Stimulated activated CD4-positive, alpha-beta T cell treated with anti-CD3 and anti-CD28 coated beads, Interleukin-15, amount 100 ng/mL, for 1 hour (primary cell): ENCODE measurements around the gene IDH3A.

Source experiments
- DNase-seq, 2 donors: peaks; one replicate each; pipeline ENCODE4 v3.0.0-alpha.2; 2020; ENCODE audit warnings: low read depth in 1 of 2, low spot score in 1 of 2

The IDH3A gene

DNA sequence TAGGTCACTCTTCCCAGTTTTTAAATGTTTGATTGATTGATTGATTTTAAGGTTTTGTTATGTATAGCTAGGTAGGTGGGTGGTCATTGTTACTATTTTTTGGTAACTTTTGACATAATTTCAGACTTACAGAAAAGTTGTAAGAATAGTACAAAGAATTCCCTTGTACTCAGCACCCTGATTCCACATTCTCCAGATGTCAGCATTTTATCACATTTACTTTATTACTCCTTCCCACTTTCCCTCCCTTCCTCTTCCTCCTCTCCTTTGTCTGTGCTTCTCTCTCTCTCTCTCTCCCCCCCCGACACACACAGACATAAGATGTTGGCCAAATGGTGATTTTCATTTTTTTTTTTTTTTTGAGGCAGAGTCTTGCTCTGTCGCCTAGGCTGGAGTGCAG, 14.8 kb downstream of the IDH3A start:
- DNase-seq: no peak

DNA sequence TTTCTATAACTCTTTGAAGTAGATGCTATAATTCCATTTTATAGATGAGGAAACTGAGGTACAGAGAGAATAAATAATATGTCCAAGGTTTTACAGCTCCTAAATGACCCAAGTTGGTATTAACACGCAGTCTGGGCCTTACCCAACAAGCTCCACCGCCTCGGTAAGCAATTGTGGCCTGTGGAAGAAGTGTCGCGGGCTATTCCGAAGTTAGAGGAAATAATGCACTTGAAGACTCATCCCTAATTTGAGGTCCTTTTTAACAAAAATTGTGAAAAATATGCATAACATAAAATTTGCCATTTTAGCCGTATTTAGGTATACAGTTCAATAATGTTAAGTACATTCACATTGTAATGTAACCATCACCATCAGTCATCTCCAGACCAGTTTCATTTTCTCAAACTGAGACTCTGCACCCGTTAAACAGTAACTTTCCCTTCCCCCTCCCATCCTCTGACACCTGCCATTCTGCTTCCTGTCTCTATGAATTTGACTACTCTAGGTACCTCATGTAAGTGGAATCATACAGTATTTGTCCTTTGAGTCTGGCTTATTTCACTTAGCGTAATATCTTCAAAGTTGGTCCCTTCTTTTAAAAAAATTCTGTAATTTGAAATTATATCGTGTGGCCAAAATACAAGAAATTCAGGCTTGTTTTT, 18.2 kb downstream of the IDH3A start:
- no peak for DNase-seq

DNA sequence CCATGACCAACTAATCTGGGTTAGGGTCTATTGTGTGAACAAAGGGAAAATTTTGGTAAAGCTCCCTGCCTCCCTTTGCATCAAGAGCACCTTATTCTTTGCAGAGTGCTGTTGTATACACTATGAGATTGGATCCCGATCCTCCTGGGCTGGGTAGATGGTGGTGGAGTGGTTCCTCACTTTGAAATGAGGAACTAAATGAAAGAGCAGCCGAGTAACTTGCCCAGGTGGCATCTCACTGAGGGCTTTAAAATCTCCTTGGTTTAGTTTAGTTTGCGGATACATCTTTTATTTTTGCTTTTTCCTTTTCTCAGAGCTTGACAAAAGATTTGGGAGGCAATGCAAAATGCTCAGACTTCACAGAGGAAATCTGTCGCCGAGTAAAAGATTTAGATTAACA, 19.4 kb downstream of the IDH3A start:
- no peak for DNase-seq

DNA sequence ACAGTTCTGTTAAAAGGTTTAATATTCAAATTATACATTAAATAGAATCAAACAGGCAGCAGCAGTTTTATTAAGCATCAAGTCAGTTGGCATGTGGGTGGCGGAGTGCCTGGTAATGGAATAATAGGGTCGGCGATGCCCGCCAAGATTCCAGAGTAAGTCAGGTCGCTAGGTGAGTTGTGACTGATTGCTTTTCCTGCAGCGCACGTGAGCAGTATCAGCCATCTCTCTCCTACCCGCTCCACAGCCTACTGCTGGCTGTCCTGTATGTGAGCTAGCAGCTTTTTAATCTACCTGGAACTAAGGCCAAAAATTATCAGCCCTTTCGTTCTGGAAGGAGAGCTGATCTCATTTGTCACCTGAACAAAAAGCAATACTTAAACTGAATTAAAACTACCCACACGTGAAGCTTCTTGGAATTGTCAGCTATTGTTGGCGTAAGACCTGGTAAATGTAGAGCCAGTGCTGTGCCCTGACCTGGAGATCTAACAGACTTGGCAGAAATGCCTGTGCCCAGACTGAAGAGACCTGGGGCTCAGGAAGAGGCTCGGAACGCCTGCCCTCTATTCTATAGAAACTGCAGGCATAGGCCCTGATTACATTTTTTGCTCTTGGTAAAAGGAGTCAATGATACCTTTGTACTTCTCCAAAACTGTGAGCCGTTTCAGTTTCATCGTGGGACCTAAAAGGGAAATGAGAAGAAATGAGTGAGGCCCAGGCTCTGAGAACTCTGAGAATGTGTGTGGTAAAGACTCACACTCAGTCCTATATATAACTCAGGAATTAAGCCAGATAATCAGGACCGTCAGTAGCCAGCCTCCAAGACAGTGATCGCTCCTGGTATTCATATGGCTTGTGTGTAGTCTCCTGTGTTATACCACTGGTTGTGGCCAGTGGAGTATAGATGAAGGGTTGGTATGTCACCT, 21.9 kb downstream of the IDH3A start:
- no peak for DNase-seq

DNA sequence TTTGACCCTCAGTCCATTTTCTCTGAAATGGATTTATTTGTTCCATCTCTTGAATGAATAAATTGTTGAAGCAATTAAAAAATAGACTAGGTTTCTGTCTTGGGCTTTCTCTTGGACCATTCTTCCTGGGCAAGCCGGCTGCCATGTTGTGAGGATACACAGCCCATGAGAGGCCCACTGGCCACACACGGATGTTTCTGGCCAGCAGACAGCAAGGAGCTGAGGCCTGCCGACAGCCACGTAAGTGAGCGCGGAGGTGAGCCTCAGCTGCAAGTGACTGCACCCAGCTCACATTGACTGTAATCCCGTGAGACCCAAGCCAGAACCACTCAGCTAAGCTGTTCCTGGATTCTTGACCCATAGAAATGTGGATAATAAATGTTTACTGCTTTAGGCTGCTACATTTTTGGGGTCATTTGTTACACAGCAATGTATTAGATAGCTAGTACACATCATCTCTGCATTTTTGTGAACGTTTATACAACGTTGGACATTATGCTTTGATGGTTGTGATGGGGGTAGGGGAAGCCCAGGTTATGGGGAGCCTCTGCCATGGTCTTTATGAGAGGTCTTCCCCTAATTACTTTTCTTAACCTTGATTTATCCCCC, 22.8 kb downstream of the IDH3A start:
- no peak for DNase-seq

DNA sequence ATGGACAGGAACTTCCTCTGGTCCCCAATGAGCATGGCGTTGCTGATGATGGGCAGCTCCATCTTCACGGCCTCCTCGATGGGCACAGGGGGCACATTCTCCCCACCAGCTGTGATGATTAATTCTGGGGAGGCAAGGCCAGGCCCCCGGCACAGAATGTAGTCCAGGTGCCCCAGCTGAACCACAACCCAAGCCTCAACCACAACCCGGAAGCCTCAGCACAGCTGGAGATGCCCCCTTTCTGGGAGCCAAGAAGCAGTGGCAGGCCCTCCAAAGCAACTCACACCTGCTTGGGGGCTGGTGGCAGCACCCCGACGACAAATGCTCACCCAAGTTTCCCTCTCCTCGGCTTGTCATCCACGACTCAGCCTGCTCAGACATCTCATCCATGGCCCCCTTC, 25.2 kb downstream of the IDH3A start:
- no peak for DNase-seq

DNA sequence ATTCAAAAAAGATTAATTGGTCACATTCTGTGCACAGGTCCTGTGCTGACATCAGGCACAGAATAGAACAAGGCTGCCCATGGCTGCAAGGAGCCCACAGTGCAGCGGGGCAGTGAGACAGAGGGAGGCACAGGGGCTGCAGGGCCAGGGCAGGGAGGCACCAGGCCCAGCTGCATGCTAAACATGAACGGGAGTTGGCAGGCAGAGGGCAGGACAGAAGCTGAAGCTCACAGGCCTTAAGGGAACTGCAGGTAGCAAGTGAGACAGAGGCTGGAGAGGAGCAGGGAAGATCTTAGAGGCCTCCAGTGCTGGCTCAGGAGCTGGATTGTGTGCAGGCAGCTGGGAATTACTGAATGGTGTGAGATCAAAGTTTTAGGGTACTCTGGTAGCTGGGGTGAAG, 26.2 kb downstream of the IDH3A start:
- DNase-seq: no peak

DNA sequence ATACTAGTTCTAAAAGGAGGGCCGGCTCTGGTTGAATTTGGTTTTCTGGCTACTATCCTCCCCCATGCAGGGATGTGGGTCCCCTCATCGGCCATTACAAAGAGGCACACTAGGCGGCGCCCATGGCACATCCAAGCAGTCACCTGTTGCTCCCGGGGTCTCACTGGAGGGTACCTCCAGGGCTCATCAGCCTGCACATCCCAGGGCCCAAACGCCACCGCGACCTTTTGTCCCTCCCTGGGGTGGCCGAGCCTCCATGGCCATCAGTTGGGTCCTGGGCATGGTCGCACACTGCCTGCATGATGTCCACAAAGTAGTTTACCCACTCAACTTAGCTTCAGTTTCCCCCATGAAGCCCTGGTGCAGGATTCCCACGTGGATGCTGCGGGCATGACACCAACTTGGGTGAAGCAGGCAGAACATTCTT, 28.3 kb downstream of the IDH3A start:
- DNase-seq: no peak

DNA sequence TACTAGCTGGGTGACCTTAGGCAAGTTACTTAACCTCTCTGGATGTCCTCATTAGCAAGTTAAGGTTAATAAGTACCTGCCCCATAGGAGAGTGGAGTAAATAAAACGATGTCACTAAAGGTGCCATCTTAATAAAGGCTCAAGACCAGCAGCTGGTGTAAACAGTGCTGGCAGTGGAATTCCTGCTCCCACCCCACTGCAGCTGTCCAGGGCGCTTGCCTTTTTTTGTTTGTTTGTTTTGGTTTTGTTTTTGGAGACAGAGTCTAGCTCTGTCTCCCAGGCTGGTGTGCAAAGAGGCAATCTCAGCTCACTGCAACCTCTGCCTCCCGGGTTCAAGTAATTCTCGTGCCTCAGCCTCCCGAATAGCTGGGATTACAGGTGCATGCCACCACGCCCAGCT, 28.9 kb downstream of the IDH3A start:
- DNase-seq: no peak

DNA sequence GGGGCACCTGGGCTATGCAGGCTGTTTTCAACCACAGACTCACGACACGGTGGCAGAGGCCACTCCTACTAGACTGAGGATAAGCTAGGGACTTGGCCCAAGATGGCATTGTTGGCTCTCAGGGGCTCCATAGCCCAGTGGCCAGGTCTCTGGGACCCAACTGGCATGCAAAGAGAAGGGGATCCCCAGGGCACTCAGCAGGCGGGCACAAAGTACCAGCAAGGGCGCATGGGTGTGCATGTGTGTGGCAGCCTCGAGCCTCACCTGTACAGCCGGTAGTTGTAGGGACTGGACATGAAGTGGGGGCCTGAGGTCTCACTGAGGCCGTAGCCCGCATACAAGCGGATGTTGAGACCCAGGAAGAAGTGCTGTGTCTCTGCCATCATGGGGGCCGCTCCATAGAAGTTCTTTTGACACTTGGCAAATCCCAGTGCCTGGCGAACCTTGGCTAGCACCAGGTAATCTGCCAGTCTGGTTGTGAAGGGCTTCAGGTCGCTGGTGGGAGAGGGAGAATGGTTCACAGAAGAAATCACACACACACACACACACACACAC, 30.2 kb downstream of the IDH3A start:
- no peak for DNase-seq

DNA sequence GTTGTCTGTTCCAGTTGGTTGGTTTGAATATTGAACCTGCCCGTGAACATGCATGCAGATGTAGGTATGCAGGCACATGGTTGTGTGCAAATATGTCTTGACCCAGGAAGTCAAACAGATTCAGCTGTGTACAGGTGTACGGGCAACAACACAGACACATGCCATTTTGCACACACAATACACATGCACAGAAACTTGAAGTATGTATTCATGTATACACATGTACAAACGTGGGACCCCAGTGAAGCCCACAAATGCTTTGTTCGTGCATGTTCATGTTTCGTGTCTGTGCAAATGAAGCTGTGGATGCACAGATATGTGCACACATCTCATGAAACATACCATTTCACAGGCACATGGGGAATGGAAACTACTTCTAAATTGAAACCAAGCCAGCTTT, 30.7 kb downstream of the IDH3A start:
- no peak for DNase-seq

DNA sequence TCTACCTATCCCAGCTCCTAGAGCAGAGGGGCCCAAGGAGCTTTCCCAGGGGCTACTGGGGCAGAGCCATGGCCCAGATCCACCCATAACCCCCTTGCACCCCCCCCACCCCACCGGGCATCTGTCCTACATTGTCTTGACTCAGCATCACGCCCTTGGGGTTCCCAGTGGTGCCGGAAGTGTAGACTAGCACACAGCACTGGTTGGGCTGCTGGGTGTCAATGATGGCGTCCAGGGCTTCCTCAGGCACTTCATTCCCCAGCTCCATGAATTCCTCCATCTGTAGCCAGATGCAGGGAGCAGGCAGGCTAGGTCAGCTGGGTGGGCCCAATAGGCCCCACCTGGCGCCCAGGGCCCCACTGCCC, 33.2 kb downstream of the IDH3A start:
- no peak for DNase-seq

DNA sequence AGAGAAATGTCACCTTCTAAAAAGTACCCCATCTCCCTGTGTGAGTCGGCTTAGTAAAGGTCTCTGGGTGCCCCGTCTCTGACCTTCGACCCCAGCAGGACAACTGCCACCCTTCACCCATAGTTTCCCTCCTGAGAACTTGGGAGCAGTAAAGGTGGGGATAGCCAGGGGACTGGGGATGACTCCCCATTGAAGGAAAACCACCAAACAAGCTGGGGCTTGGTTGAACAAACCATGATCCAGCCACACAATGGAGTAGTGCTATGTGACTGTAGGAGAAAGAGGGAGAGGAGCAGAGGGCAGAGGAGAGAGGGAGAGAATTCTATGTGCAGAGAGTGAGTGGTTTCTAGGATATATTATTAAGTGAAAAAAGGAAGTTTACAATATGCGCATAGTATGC, 33.7 kb downstream of the IDH3A start:
- DNase-seq: no peak

DNA sequence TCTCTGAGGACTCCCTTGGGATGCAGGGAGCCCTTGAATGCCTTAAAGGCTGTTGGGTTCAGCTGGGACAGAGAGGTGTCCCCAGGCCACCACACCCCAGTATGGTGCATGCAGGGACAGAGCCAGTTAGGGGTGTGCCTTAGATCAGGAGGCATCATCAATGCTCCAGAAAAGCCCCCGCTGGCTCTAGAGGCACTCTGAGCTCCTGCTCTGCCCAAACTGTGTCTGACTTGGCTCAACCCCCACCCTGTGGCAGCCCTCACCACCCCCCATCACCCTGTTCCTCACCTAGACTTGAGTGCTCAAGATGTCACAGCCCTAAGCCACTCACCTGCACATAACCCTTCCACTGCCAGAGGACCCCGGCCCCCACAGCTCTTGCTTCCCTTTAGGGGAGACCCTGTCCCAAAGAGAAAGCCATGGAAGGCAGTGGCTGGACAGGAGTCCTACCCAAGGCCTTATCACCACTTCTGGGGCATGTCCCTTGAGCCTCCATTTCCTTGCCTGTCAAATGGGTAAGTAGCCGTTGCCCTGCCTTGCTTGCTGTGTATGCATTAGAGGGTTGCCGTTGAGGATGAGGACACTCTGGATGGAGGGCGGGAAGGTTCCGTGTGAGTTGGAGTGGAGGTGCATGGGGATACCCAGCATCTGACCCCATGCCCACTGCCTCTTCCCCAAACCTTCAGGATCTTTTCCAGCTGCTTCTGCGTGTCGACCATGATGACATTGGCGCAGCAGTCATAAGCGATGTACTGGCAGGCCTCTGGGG, 43.8 kb downstream of the IDH3A start:
- DNase-seq: no peak

DNA sequence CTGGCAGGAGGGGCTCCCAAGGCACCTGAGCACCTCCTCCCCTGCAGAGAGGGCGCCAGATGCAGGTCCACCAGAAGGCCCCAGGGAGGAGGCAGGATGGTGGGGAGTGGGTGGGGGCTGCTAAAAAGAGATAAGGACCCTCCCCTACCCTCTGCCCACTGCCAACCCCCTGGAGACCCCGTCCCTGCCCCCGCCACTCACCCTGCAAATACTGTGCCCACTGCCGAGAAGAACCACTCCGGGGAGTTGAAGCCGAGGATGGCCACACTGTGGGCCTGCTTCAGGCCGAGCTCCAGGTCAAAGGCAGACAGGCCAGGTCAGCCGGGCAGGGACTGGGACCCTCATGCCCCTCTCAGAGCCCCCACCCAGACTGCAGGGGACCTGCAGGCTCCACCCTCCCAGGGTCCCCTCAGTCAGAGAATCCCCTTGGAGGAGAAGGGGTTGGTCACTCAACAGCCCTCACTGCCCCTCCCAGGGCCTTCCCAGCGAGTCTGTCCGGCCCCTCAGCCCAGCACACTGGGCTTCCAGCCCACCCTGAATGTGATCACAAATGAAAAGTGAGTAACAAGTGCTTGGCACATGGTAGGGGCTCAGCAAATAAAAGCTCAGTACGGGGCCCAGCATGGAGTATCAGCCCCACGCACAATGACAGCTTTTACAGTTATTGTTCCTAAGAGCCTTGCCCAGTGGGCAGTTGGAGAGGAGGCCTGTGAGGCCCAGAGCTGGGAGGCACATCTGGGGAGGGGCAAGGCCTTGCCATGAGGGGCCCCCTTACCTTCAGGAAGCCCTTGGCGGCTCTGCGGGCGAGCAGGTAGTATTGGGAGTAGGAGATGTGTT, 44.8 kb downstream of the IDH3A start:
- no peak for DNase-seq

DNA sequence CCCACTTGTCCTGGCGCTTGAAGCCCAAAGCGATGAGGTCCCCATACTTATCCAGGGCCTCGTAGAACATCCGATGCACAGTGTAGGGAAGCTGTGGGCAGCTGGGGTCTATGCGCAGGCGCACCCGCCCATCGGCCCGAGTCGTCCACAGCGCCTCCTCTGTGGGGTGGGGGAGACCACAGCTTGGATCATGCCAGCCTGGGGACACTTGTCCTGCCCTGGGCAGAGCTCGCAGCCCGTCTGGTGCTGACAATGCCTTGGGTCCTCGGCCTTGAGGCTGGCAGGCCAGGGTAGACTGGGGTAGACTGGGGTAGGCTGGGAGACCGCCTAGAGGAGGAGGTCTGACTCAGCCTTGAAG, 45.4 kb downstream of the IDH3A start:
- DNase-seq: no peak

DNA sequence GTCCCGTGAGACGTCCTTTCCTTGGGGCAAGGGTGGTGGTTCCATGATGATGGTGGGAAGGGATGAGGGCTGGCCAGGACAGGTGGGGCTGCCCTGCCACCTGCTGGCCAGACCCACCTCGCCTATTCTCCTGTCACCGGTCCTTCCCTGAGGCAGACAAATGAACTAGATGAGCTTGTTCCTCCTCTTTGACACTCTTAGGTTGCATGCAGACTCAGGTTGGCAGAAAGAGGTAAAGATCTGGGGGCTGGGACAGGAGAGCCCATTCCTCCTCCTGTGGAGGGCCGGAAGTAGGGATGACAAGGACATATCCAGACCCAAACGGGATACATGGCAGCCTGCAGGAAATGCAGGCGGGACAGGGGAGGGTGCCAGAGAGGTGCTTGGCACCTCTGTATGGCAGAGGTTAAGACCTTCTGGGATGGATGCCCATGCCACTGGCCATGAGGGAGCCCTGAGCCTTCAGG, 46.6 kb downstream of the IDH3A start:
- DNase-seq: peak; percentile 15 to 37

DNA sequence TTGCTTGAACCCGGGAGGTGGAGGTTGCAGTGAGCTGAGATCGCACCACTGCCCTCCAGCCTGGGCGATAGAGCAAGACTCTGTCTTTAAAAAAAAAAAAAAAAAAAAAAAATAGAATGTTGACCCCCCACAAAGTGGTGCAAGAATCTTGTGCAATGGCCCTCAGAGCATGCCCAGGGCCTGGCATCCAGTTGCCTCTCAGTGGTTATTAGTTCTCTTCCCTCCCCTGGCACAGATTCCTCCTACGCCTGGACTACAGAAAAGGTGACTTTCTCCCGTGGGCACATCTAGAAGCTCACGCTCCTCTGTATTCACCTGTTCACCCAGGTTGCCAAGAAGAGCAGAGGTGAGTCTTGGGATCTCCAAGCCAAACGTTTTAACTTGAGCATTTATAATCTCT, 48.5 kb downstream of the IDH3A start:
- DNase-seq: no peak

DNA sequence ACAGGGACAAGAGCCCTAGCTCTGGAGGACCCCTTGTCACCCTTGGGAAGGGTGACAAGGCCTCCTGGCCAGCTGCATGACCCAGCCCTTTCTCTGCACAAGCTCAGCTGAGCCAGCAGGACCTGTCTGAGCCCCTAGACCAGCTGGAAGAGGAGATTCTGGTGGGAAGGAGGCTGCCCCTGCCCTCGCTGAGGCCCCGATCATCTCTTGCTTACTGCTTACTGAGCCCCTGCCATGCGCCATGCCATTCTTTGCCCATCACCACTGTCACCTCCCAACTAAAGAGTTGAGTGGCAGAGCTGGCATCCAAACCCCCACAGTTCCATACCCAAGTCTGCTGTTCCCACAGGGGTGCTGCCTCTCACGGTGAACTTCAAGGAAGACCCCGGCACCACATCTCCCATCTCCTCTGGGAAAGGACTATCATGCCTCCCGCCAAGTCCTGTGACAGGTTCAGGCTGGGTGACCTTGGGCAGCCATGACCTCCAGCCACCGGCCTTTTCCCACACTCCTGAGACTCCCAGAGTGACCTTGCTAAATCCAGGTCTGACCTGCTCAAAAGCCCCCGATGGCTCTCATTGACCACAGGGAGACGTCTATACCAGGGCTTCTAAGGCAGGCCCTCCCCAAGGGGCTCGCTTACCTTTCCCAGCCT, 51.2 kb downstream of the IDH3A start:
- DNase-seq: no peak
